Psoas muscle (tissue), 8 donors: ENCODE data around the gene GPR78. TPM values are rescaled to one million over a fixed set of nuclear protein-coding genes. Genes with fewer than 3 reads are reported as not detected.

Source experiments
- ATAC-seq, 4 donors: fragments of 200-7000 bp; cut with Tn5 transposase; one replicate each; pipeline ENCODE4 v1.9.1; 2020; ENCODE audit warnings: moderate library complexity in 3 of 4, mild to moderate bottlenecking in 2 of 4
- DNase-seq, 2 donors: peaks; one replicate each; pipeline ENCODE4 v3.0.0-alpha.2; 2020
- H3K27ac ChIP-seq: fragments of 200-600 bp; one replicate; pipeline ENCODE4 v1.8.0; 2022
- H3K27me3 ChIP-seq, 3 donors: fragments of 200-600 bp in 1 of 3; one replicate each; pipeline versions ENCODE4 v1.6.1 to v1.8.0; 2013 to 2022; ENCODE audit warnings: low read length in 2 of 3, mild to moderate bottlenecking in 2 of 3, moderate library complexity in 1 of 3; ENCODE audit not compliant: insufficient read depth in 3 of 3
- H3K36me3 ChIP-seq, 2 donors: fragments of 200-600 bp in 1 of 2; one replicate each; pipeline versions ENCODE4 v1.6.1 to v1.8.0; 2013 to 2022; ENCODE audit warnings: low read depth in 1 of 2, mild to moderate bottlenecking in 1 of 2, moderate library complexity in 1 of 2; ENCODE audit not compliant: insufficient read depth in 1 of 2
- H3K4me1 ChIP-seq: fragments of 200-600 bp; one replicate; pipeline ENCODE4 v1.8.0; 2022
- H3K4me3 ChIP-seq: fragments of 200-600 bp; one replicate; pipeline ENCODE4 v1.8.0; 2022; ENCODE audit warnings: mild to moderate bottlenecking
- H3K9me3 ChIP-seq: fragments of 200-600 bp; one replicate; pipeline ENCODE4 v1.8.0; 2022
- CTCF ChIP-seq: fragments of 200-600 bp; IDR thresholded peaks from one replicate; pipeline ENCODE4 v1.8.0; 2022; ENCODE audit warnings: antibody characterized with exemption
- WGBS, 3 donors: extraction: QIAGEN DNeasy Blood & Tissue Kit; methylation state at CpG; one replicate each; pipeline versions ENCODE4 v1.1.6 to v1.1.7; 2013; 5-methylcytosine and 5-hydroxymethylcytosine counted together
- intact Hi-C, 2 donors: fragments of 100-400 bp; cut with DNase I; formaldehyde crosslinking; loops; one replicate each; pipeline versions ENCODE4 v1.11.0 to v1.14.2; 2022
- polyA plus RNA-seq, 3 donors: library from polyadenylated mRNA; stranded (reverse); fragments of 200-250 nt; gene quantifications; one replicate each; pipeline ENCODE4 v1.2.3, GENCODE V29; 2013
- total RNA-seq, 4 donors: library from RNA; stranded (reverse); fragmentation: NEBNext Ultra II Directional in 2 of 4; extraction: Animal tissue kit (Norgen Biotek cat#: 25700) in 2 of 4; gene quantifications; one replicate each; pipeline versions ENCODE4 v1.2.1 to v1.2.4, GENCODE V29; 2021 to 2023
- donor health status: healthy with polysubstance abuse.
- donor health status: DM: no; HTN: no; CAD: no; lungs with moderate emphysema.
- donor health status: Bipolar disorder and iron deficiency.
- donor health status: healthy.
- donor health status: DM: yes; HTN: yes; CAD: no.
- donor health status: DM: no; HTN: no; CAD: no.
- donor health status: DM: no; HTN: no; CAD: no.
- donor health status: DM: yes; HTN: yes; CAD: no.

GPR78 gene
- total and polyA plus RNA-seq, 7 donors = not detected

DNA sequence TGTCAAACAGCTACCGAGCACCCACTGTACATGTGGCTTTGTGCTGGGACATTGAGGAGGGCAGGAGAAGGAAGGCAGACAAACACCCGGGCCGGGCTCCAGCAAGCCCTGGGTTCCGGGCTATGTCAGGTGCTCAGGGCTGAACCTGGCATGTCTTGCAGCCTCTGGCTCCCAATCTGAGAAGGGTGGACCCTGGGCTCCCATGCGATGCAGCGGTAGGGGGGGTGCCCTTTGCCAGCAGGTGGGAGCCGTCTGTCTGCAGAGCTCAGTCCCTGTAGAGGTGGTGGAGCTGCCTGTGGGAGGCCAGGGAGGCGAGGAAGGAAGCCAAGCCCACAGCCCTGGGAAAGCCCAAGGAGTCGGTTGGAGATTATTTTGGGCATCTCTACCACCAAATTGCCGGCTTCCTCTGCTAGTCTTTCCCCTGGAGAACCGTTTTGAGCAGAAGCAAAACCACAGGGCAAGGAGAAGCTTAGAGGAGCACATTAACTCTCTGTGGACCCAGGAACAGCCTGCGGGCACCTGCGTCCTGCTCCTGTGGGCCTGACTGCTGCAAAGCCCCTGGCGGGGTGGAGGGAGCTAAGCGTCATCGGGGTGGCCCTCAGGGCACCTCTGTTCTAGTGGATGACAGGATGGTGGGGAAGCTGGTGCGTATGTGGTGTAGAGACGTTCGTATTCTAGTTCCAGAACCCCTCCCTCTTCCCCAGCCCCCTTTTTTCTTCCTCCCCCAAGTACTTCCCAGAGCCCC, 22.7 kb downstream of the GPR78 start:
- Histone ChIP-seq H3K4me3 (no peak overlapping the region), H3K4me1 (no peaks in the 10 kb centered on the region), H3K27me3 (peaks cover 0 to 11% (median 3%) of the 10 kb centered on the region in 3 donors), H3K36me3 (no peaks in the 10 kb centered on the region), H3K27ac (no peak overlapping the region), H3K9me3 (no peaks in the 10 kb centered on the region)
- WGBS, 3 donors = 70 to 74% (median 72%) methylated on average over 19 of the region's 19 CpGs
- no peak for ATAC-seq
- TF ChIP-seq CTCF = no peak
- DNase-seq = no peak
- intact Hi-C loops = loop anchor here (10.0 kb wide), 2 partner anchors 312 to 1878 kb away; no protein-coding TSS in a partner anchor

GRCh38 chr4:8603931-8604330, 23.7 kb downstream of the GPR78 start:
- Histone ChIP-seq H3K4me1 (no peaks in the 10 kb centered on the region), H3K4me3 (no peak overlapping the region), H3K27me3 (peaks cover 0 to 11% (median 3%) of the 10 kb centered on the region in 3 donors), H3K27ac (no peak overlapping the region), H3K9me3 (no peaks in the 10 kb centered on the region), H3K36me3 (no peaks in the 10 kb centered on the region)
- ATAC-seq (no peak), DNase-seq (no peak)
- WGBS, 3 donors = 84 to 87% (median 86%) methylated on average over 22 of the region's 22 CpGs
- intact Hi-C loops = loop anchor here (10.0 kb wide), 2 partner anchors 311 to 1879 kb away; no protein-coding TSS in a partner anchor
- TF ChIP-seq CTCF = no peak

- Histone ChIP-seq H3K36me3 (no peaks in the 10 kb centered on the region), H3K27me3 (peaks cover 0 to 9% (median 5%) of the 10 kb centered on the region in 3 donors), H3K27ac (no peak overlapping the region), H3K4me1 (no peaks in the 10 kb centered on the region), H3K4me3 (no peak overlapping the region), H3K9me3 (no peaks in the 10 kb centered on the region)
- intact Hi-C loops = loop anchor here (10.0 kb wide), 2 partner anchors 310 to 1880 kb away; no protein-coding TSS in a partner anchor
- ATAC-seq (no peak), DNase-seq (no peak)
- WGBS, 3 donors = 91 to 97% (median 96%) methylated on average over 1 of the region's 1 CpG
- TF ChIP-seq CTCF = no peak
Measured at GRCh38 chr4:8605289-8605688, 25.1 kb downstream of the GPR78 start.

- intact Hi-C loops = loop anchor here (10.0 kb wide), 2 partner anchors 308 to 1882 kb away; no protein-coding TSS in a partner anchor
- Histone ChIP-seq H3K9me3 (no peaks in the 10 kb centered on the region), H3K36me3 (no peaks in the 10 kb centered on the region), H3K27me3 (peaks cover 0 to 2% (median 0%) of the 10 kb centered on the region in 3 donors), H3K4me3 (no peak overlapping the region), H3K27ac (no peak overlapping the region), H3K4me1 (no peaks in the 10 kb centered on the region)
- DNase-seq (no peak), ATAC-seq (no peak)
- TF ChIP-seq CTCF = no peak
- WGBS, 3 donors = 87 to 89% (median 87%) methylated on average over 13 to 26 of the region's 26 CpGs
Measured at GRCh38 chr4:8606476-8606875, 26.3 kb downstream of the GPR78 start.
